Left hindlimb (tissue), 1 donor: ENCODE results near the gene RASAL1.

Experiments
- DNase-seq: peaks from one replicate; pipeline ENCODE4 v3.0.0-alpha.2; 2018

RASAL1 gene

DNA sequence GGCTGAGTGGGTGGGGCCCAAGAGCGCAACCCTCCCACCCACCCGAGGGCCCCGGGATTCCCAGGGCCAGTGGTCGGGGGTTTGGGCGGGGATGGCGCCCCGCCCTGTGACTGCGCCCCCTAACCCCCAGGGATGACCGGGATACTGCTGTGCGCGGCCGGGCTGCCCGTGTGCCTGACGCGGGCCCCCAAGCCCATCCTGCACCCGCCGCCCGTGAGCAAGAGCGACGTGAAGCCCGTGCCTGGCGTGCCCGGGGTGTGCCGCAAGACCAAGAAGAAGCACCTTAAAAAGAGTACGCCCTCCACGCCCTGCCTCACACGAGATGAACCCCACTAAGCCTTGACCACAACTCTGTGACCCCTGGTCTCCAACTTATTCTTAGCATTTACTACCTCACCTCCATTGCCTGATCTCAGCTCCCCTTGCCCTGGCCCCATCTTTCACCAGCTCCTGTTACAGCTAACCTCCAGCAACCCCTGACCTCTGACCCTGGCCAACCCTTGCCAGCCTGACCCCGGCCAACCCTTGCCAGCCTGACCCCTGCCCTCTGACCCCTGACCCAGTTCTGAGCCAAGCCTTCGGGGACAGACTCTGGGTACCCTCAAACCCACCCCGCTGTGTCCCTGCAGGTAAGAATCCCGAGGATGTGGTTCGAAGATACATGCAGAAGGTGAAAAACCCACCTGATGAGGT lies 42.0 kb downstream of the RASAL1 start:
- DNase-seq = no peak

DNA sequence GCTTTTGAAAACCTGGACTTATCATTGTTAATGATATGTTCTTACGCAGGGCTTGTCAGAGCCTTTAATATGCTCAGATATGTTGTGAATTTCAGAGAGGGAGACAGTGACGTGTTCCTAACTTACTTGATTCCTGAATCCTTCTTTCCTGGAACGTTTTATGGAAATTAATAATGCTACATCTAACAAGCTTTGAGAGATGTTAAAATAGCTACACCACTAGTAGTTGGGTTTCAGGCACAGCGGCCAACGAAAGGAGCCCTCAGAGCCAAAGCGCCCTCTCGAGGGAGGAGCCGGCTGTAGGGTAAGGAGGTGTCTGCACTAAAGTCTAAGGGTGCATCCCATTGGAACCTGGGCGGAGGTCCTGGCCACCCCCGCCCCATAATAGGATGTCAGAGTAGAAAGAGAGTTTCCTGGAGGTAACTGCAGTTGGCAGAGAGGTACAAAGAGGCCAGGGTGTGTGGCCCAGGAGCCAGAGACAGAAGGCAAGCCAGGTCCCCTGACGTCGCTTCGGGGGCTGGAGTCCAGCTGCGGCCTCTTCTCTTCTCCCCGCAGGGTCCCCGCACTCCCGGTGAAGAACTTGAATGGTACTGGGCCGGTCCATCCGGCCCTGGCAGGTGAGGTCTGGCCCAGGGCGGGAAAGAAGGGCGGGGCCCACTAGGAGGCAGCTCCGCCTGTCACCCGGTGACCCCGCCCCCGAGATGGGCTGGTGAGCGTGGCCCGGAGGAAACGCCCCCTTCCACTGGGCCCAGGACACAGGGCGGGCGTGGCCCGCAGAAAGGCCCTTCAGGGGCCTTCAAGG lies 42.8 kb downstream of the RASAL1 start:
- no peak for DNase-seq

DNA sequence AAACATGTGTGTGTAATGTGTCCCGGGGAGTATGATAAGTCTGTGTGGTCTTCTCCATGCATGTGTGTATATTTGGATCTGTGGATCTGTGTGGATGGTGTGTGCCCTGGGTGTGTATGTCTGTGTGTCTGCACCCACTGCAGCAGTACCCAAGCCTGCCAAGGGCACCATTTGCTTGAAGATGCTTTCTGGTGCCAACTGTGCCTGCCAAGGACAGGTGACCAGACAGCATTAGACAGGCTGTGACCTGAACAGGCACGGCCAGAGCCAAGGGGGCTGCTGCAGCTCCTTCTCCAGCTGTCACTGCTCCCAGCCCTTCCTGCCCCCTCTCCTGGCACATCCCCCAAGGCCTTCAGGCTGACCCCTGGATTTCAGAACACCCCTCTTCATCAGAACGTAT lies 44.1 kb downstream of the RASAL1 start:
- DNase-seq = no peak

DNA sequence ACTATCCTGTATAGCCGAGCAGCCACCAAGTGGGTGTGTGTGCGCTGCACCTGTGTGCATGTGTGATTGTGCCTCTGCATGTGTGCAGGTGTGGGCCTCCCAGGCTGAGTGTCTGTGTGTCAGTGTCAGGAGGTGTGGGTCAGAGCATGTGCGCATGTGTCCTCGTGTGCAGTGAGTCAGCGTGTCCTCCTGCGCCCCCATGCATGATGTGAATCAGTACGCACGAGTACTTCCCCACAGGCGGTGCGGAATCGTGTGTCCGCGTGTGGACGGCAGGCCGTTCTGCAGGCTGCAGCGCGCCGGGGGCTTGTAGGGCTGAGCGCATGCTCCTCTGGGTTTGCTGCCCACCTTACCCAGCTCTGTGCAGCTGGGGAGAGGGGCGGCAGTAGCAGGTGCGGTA lies 44.8 kb downstream of the RASAL1 start:
- no peak for DNase-seq

DNA sequence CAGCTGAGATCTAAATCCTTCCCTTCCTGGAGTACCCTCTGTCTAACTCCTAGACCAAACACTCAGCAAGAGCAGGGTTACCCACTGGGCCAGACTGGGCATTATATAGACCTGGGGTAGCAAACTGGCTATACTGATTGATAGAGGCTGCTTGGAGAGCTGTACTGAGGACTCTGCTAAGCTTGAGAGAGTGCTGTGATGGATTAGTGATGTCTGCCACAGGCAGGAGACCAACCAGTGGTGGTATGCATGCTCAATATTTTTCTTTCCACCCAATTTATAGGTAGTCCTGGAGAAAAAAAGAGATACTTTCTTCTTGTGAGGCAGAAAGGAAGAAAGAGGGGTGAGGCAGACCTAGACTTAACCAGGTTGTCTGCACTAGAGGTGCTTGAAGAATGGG lies 45.7 kb downstream of the RASAL1 start:
- no peak for DNase-seq

DNA sequence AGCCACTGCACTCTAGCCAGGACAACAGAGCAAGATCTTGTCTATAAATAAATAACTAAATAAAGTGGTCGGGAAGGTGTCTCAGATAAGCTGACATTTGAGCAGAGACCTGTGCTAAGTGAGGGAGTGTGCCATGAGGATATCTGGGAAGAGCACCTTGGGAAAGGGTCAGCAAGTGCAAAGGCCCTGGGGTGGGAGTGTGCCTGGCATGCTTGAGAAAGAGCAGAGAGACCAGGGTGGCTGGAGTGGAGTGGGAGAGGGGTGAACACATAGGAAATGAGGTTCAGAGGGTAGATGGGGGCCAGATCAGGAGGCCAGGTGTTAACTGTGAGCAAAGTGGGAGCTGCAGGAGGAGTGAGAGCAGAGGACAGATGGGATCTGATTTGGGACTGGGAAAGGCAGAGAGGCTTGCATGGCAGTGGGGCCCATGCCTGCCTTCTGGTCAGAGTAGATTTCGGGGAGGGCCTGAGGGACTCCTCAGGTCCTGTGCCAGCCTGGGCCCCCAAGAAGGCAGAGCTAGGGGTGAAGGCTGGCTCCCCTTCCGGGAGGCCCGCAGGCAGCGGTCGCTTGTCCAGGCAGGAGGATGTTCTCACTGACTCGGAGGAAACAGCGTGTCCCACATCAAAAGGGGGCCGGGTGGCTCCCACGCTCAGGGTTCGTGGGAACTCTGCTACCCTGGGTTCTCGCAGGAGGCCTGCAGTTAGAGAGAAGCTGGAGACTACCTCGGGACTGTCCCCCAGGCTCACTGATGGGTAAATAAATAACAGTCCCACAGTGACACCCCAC lies 46.4 kb downstream of the RASAL1 start:
- DNase-seq = no peak

DNA sequence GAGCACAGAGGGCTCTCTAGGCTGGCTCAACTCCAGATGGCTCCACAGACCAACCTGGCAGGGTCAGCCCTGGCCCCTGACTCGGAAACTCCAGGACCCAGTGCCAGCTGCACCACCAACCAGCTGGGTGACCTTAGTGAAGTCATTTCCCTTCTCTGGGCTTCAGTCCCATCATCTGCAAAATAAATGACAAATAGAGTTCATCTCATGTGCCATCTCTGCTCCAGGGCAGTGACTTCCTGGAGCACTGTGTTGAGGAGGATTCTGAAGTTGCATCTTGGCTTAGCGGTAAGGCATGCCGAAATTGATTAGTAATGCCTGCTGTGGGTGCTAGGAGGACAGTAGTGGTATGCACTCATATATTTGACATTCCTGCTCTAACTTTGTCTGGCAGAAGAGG lies 47.5 kb downstream of the RASAL1 start:
- DNase-seq = no peak

DNA sequence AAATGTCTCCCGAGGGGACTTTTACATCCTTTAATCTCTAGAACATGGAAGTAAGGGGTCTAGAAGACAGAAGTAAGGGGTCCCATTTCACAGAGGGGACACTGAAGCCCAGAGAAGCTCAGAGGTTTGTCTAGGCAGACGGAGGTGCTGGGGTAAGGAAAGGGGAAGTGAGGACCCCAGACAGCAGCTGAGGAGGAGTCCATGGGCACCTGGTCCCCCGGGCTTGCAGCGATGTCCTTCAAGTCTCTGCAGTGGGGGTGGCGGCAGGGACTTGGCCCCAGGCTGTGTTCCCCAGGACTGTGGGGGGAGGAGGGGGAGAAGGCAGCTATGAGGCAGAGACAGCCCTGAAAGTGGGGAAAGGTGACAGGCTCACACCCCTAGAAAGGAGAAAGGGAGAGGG lies 48.4 kb downstream of the RASAL1 start:
- no peak for DNase-seq

DNA sequence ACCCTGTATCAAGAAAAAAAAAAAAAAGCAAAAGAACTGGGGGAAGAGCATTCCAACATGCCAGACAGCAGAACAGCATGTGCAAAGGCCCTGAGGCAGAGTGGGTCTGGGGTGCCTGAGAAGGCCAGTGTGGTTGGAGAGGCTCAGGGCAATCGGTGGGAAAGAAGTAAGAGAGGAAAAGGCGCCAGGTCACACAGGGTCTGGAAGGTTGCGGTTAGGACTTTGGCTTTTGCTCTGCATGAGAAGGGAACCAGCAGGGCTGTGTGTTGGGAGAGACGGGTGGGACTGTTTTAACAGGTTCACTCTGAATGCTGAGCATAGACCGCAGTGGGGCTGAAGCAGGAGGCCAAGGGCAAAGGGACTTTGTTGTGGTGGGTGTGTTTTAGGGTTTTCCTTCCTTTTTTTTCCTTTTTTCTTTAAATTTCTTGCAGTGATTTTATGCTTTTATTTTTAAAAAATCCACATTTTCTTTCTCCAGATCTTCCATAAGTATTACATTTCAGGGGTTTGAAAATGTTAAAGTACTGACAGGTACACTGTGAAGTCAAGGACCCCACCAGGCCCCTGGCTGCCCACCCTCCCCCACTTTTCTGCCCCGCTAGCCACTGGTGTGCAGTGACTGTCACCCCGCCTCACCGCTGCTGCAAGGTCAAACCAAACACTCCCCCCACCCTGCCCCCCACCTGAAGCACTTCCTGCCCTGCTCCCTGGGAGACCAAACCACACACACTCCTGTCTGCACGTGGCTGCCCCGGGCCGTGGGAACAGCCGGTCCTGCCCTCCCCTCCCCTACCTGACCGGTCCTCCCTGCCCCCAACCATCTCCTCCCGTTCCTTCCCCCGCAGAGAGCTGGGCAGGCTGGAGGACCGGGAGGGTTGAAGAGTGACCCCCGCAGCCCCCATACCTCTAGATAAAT lies 49.1 kb downstream of the RASAL1 start:
- DNase-seq = no peak

DNA sequence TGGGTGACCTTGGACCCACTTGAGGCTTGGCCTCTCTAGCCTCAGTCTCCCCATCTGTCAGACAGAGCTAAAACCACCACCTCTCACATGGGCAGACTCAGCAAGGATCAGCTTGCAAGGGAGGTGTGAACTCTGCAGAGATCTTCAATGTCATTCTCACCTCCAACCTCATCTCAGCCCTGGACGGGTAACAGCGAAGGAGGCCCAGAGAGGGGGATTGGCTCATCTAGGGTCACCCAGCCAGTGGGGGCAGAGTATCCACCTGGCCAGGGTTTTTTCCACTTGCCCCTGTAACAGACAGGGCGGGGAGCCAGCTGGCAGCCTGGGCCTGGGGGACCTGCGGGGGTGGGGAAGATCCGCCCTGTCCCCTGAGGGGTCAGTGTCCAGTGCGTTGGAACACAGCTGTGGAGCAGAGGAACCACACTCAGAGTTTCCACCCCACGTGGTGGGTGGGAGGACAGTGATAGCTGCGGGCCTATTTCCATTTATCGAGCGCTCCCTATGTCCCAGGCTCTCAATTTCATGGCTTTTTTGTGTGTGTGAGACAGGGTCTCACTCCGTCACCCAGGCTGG lies 51.6 kb downstream of the RASAL1 start:
- DNase-seq = no peak

DNA sequence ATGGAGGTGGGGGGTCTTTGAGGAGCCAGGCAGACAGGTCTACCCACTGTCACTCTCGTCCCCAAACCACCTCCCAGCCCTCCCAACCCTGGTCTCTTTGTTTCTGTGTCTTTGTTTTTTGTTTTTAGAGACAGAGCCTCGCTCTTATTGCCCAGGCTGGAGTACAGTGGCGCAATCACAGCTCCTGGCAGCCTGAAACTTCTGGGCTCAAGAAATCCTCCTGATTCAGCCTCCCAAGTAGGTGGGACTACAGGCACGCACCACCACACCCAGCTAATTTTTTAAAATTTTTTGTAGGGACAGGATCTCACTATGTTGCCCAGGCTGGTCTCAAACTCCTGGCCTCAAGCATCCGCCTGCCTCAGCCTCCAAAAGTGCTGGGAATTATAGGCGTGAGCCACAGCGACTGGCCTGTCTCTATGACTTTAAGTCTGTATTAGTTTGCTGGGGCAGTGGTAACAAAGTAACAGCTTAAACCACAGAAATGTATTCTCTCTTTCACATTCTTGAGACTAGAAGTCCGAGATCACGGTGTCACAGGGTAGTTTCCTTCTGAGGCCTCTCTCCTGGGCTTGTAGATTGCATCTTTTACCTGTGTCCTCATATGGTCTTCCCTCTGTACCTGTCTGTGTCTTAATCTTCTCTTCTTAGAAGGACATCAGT lies 52.9 kb downstream of the RASAL1 start:
- no peak for DNase-seq

DNA sequence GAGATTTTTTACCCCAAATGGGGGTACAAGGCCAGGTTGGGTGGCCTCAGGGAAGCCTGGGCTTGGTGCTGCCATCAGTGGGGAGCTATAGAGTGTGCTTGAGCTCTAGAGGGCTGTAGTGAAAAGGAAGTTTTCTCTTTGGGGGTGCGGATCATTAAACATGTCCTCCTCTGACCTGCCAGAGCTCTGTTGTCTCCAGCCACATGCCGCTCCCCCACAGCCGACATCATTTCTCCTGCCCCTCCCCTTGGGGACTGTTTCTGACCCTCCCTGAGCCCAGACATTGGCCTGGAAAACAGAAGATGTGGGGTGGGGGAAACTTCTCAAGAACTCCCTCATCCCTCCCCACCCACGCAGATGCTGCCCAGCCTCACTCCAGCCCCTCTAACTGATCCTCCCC lies 53.7 kb downstream of the RASAL1 start:
- DNase-seq = no peak

DNA sequence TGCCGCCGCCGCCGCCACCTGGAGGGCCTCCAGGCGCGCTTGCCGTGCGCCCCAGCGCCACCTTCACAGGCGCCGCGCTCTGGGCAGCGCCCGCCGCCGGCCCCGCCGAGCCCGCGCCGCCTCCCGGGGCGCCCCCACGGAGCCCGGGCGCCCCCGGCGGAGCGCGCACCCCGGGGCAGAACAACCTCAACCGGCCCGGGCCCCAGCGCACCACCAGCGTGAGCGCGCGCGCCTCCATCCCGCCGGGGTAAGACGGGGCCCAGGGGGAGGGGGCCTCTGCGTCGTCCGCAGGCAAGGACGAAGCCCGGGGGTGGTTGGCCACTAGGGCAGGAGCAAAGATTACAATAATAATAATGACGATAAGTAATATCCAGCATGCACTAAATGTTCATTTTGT lies 57.7 kb downstream of the RASAL1 start:
- no peak for DNase-seq

DNA sequence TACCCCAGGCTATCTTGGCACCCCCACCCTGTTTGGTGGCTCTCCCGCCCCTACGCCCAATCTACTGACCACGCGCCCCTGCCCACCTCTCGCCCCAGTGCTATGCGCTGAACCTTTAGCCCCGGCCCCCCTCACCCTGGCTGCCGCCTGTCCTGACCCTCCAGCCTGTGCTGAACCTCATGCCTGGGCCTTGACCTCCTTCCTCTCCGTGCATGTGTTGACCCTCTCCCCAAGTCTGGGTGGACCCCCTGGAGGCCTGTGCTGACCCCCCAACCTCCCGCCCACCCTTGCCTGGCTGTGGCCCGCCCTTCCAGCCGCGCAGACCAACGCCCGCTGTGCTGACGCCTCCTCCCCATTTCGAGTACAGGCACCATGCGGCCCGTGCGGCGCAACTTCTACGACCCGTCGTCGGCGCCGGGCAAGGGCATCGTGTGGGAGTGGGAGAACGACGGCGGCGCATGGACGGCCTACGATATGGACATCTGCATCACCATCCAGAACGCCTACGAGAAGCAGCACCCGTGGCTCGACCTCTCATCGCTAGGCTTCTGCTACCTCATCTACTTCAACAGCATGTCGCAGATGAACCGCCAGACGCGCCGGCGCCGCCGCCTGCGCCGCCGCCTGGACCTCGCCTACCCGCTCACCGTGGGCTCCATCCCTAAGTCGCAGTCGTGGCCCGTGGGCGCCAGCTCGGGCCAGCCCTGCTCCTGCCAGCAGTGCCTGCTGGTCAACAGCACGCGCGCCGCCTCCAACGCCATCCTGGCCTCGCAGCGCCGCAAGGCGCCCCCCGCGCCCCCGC lies 58.3 kb downstream of the RASAL1 start:
- DNase-seq = no peak

DNA sequence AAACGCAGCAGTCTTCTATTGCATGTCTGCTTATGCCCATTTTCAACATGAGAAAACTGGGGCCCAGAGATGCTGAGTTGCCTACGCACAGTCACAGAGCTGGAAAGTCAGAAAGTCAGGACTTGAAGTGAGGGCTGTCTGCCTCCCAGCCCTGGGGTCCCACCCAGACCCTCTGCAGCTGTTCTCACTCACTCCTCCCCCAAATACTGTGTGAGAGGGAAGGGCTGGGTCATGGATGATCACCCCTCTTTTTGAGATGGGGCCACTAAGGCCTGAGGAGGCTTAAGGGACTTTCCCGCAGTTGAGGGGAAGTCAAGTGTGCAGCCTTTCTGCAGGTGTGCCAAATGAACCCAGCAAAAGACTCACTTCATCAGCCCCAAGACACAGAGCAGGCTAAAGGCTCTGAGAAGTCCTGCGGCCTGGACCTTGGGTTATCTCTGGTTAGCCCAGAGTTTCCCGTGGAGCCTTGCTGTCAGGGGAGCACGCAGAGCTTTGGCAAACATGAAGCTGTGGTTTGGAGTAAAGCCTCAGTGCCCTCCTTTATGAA lies 60.4 kb downstream of the RASAL1 start:
- DNase-seq = no peak

DNA sequence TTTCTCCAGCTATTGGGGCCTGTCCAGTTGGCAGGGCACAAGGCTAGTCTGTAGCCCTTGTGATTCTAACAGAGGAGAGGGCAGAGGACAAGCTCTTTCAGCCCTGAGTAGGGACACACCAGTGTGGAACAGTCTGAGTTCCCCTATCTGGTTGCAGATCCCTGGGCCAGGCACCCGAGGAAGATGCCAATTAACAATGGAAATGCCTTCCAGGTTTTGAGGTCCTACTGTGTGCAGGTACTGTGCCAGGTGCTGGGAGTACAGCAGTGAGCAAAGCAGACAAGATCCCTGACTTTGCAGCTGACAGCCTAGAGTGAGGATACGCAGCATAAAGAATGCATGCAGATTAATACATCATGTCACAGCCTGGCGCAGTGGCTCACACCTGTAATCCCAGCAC lies 62.0 kb downstream of the RASAL1 start:
- no peak for DNase-seq

DNA sequence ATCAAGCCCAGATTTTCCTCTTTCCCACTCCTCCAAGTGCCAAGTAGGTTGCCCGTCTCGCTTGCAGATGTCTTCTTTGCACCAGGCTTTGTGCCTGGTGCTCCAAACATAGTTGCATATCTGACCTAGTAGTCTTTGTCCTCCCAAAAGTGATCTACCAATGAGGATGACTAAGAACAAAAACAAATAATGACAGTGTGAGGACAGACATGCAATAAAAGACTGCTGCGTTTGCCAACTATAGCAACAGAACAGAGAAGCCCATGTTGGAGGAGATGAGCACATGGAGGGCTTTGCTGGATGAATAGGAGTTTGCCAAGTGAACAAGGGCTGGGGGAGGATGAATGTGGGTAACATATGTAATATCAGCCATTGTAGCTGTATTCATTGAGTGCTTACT lies 63.4 kb downstream of the RASAL1 start:
- no peak for DNase-seq

DNA sequence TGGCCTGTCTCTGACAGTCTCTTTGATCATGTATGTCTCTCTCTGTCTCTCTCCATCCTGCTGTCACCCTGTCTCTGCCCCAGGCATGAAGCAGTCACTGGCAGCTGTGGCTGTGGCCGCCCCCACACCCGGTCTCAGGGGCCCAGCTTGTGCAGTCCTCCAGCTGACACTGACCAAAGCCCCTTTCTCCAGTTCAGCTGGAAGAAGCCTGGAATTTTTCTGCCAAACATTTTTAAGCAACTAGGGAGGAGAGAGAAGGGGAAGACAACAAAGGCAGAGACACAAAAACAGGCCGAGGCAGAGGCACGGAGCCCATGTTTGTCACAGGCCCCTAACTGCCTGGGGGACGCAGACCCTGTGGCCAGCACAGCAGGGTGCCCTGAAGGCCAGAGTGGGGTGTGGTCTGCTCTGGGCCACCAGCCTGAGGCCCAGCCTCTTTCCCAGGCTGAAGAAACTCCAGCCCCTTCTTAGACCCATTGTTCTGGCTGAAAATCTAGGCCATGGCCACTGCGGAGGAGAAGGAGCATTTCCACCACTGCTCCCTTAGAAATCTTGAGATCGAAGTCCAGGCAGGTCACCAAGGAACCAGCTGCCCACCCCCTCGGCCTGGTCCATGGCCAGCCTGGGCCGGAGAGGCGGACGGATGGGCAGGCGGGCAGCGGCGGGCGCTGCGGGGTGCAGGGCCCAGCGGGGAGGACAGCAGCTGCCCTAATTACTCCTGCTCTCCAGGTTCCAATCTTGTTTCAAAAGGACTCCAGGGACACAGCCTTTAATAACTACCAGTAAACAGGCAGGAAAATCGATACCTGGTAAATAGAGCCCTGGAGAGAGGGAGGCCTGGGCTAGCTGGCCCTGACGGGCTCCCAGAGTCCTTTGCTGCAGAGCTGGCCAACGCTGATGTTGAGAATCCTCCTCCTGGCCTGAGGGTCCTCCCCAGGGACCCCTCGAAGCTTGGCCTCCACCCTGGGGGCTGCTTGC lies 64.1 kb downstream of the RASAL1 start:
- peak; percentile 50 for DNase-seq
